Keratinocyte (primary cell): ENCODE results near the gene PPIA. TPM values are rescaled to one million over a fixed set of nuclear protein-coding genes. Genes with fewer than 3 reads are reported as not detected.
"Not testable (repeated sequence)": the region's sequence is repeated elsewhere in the genome, so short reads cannot be mapped to it uniquely, and the experiment has no call there.

Experiments used
- DNase-seq: peaks from one replicate; pipeline ENCODE4 v3.0.0-alpha.2; 2011; ENCODE audit warnings: low read depth, missing footprints, low spot score
- FAIRE-seq: peaks from 2 replicates; lab custom pipeline; 2011; peaks lifted over from hg19 to GRCh38; lab: Jason Lieb, UNC
- H2AFZ ChIP-seq: 2 replicates; pipeline ENCODE4 v1.6.0; 2012; ENCODE audit warnings: low read length, control low read depth, inconsistent platforms; ENCODE audit not compliant: control insufficient read depth
- H3K27ac ChIP-seq: 2 replicates; pipeline ENCODE4 v1.5.1; 2011; ENCODE audit warnings: low read length; ENCODE audit not compliant: control insufficient read depth, insufficient read depth
- H3K27me3 ChIP-seq: 3 replicates; pipeline ENCODE4 v1.6.0; 2011; ENCODE audit warnings: low read length; ENCODE audit not compliant: control insufficient read depth, insufficient read depth; ENCODE audit errors: extremely low read depth
- H3K36me3 ChIP-seq, 2 experiments: 2 replicates in 1 of 2; 3 replicates in 1 of 2; pipeline ENCODE4 v1.5.1; 2011; ENCODE audit warnings: low read length in 2 of 2, mild to moderate bottlenecking in 1 of 2; ENCODE audit not compliant: control insufficient read depth in 2 of 2, insufficient read depth in 2 of 2; ENCODE audit errors: extremely low read depth in 1 of 2
- H3K4me1 ChIP-seq: 3 replicates; pipeline ENCODE4 v1.5.1; 2011; ENCODE audit warnings: low read length; ENCODE audit not compliant: control insufficient read depth, insufficient read depth; ENCODE audit errors: extremely low read depth
- H3K4me2 ChIP-seq: 3 replicates; pipeline ENCODE4 v1.6.0; 2011; ENCODE audit warnings: low read depth, low read length; ENCODE audit not compliant: control insufficient read depth, insufficient read depth; ENCODE audit errors: extremely low read depth
- H3K4me3 ChIP-seq, 3 experiments: fragments of 200-600 bp in 1 of 3; sonication (generic) in 1 of 3; 2 replicates in 2 of 3; 3 replicates in 1 of 3; pipeline ENCODE4 v1.5.1; 2011 to 2016; ENCODE audit warnings: low read length in 3 of 3, mild to moderate bottlenecking in 3 of 3, control low read depth in 2 of 3, inconsistent platforms in 1 of 3, low read depth in 1 of 3, mixed read lengths in 1 of 3, mixed run types in 1 of 3, moderate library complexity in 1 of 3; ENCODE audit not compliant: control insufficient read depth in 2 of 3, insufficient read depth in 2 of 3; ENCODE audit errors: extremely low read depth in 1 of 3
- H3K79me2 ChIP-seq: 2 replicates; pipeline ENCODE4 v1.6.0; 2012; ENCODE audit warnings: low read length; ENCODE audit not compliant: control insufficient read depth, insufficient read depth
- H3K9ac ChIP-seq: 3 replicates; pipeline ENCODE4 v1.6.0; 2011; ENCODE audit warnings: low read length; ENCODE audit not compliant: control insufficient read depth, insufficient read depth; ENCODE audit errors: extremely low read depth
- H3K9me1 ChIP-seq: 3 replicates; pipeline ENCODE4 v1.6.0; 2011; ENCODE audit warnings: low read length; ENCODE audit not compliant: control insufficient read depth, insufficient read depth; ENCODE audit errors: extremely low read depth
- H3K9me3 ChIP-seq: 2 replicates; pipeline ENCODE4 v1.5.1; 2012; ENCODE audit warnings: low read depth, low read length; ENCODE audit not compliant: control insufficient read depth
- H4K20me1 ChIP-seq: 3 replicates; pipeline ENCODE4 v1.6.0; 2011; ENCODE audit warnings: low read length; ENCODE audit not compliant: control insufficient read depth, insufficient read depth; ENCODE audit errors: extremely low read depth
- CTCF ChIP-seq, 3 experiments: IDR thresholded peaks in 1 of 3; conservative IDR thresholded peaks in 1 of 3; optimal IDR thresholded peaks in 1 of 3; 2 replicates in 2 of 3; 3 replicates in 1 of 3; pipeline versions ENCODE3 to v1.5.1; 2011; ENCODE audit warnings: low read length in 3 of 3, mild to moderate bottlenecking in 3 of 3, moderate library complexity in 2 of 3, control low read depth in 1 of 3, inconsistent platforms in 1 of 3; ENCODE audit not compliant: insufficient read depth in 2 of 3; ENCODE audit errors: extremely low read depth in 1 of 3
- EZH2 ChIP-seq: IDR thresholded peaks from one replicate; pipeline ENCODE4 v1.6.1; 2012; ENCODE audit warnings: inconsistent platforms, mild to moderate bottlenecking, low read length, moderate library complexity
- dilution Hi-C: fragments of 300-500 bp; cut with MboI; formaldehyde crosslinking; loops from one replicate; pipeline ENCODE4 v1.7.0; 2020; ENCODE audit warnings: low sequenced_read_pairs; ENCODE audit not compliant: extremely low pct_ligation_motif_present
- polyA plus RNA-seq, 5 experiments: library from polyadenylated mRNA; depleted of rRNA in 3 of 5; stranded (reverse) in 3 of 5; stranded (forward) in 1 of 5; unstranded in 1 of 5; fragments of >200 nt; gene quantifications; 1 replicate in 1 of 5; 2 replicates in 3 of 5; 3 replicates in 1 of 5; pipeline versions ENCODE4 v1.2.1 to v1.2.3, GENCODE V29; 2011 to 2012; ENCODE audit warnings: missing spikeins in 2 of 5, low read depth in 1 of 5, low replicate concordance in 1 of 5

Gene PPIA
- polyA plus RNA-seq, 1 donor (not counting 4 experiments of a cell fraction or from before 2014, with no cell fraction given): 6,965 TPM

- Histone ChIP-seq H4K20me1 (no peaks in the 10 kb centered on the region), H3K27me3 (no peaks in the 10 kb centered on the region), H3K4me3 (no peak overlapping the region), H3K4me2 (no peak overlapping the region), H3K4me1 (no peaks in the 10 kb centered on the region), H3K9ac (no peak overlapping the region), H3K27ac (no peak overlapping the region), H3K36me3 (peaks cover 2 to 7% of the 10 kb centered on the region in 2 experiments), H3K9me3 (no peaks in the 10 kb centered on the region), H3K79me2 (no peaks in the 10 kb centered on the region), H2AFZ (no peak overlapping the region), H3K9me1 (no peaks in the 10 kb centered on the region)
- dilution Hi-C loops: no loop called here
- DNase-seq (no peak), FAIRE-seq (no peak)
- TF ChIP-seq CTCF (optimal IDR thresholded peaks at IDR 0.05 in 1 of 3, IDR thresholded peaks at IDR 0.05 in 1 of 3, conservative IDR thresholded peaks at IDR 0.05 in 1 of 3; ENCODE audit: extremely low read depth in 1 of 3, insufficient read depth in 2 of 3, low read length in 3 of 3) (no peak), EZH2 (no peak)
These were observed 31.1 kb downstream of the PPIA start for GRCh38 chr7:44827567-44827966.

- peaks cover 2 to 10% of the 10 kb centered on the region in 2 experiments for H3K36me3 ChIP-seq
These were observed 42.3 kb downstream of the PPIA start for GRCh38 chr7:44838751-44839150.

GRCh38 chr7:44842675-44843074 is 46.2 kb downstream of the PPIA start:
- FAIRE-seq, H3K9ac ChIP-seq, H3K9me3 ChIP-seq, H3K4me3 ChIP-seq, H3K27me3 ChIP-seq, H4K20me1 ChIP-seq, dilution Hi-C loops, H3K4me1 ChIP-seq, H3K9me1 ChIP-seq, H3K36me3 ChIP-seq, H3K27ac ChIP-seq, H3K4me2 ChIP-seq, H2AFZ ChIP-seq, DNase-seq: not testable (repeated sequence)
- peaks cover 80% of the 10 kb centered on the region for H3K79me2 ChIP-seq

More at GRCh38 chr7:44838751-44839150, 42.3 kb downstream of the PPIA start:
- no peaks in the 10 kb centered on the region for H4K20me1 ChIP-seq
- no peak for DNase-seq
- H3K9me1 ChIP-seq: no peaks in the 10 kb centered on the region
- H3K4me2 ChIP-seq: no peak overlapping the region
- H3K27ac ChIP-seq: no peak overlapping the region
- TF ChIP-seq EZH2: no peak
- TF ChIP-seq CTCF (optimal IDR thresholded peaks at IDR 0.05 in 1 of 3, IDR thresholded peaks at IDR 0.05 in 1 of 3, conservative IDR thresholded peaks at IDR 0.05 in 1 of 3; ENCODE audit: extremely low read depth in 1 of 3, insufficient read depth in 2 of 3, low read length in 3 of 3): no peak
- H3K9ac ChIP-seq: no peak overlapping the region
- dilution Hi-C loops: no loop called here
- H3K9me3 ChIP-seq: no peaks in the 10 kb centered on the region
- no peak overlapping the region for H2AFZ ChIP-seq
- no peaks in the 10 kb centered on the region for H3K27me3 ChIP-seq
- H3K79me2 ChIP-seq: peaks cover 48% of the 10 kb centered on the region
- no peak overlapping the region for H3K4me3 ChIP-seq
- no peak for FAIRE-seq
- H3K4me1 ChIP-seq: no peaks in the 10 kb centered on the region

- H3K27me3 ChIP-seq, H3K9me3 ChIP-seq, H2AFZ ChIP-seq, FAIRE-seq, H3K36me3 ChIP-seq, DNase-seq, H3K9me1 ChIP-seq, H3K4me2 ChIP-seq, H3K27ac ChIP-seq, dilution Hi-C loops, H4K20me1 ChIP-seq, H3K4me1 ChIP-seq, H3K9ac ChIP-seq, H3K4me3 ChIP-seq: not testable (repeated sequence)
- peaks cover 78% of the 10 kb centered on the region for H3K79me2 ChIP-seq
These were observed 47.0 kb downstream of the PPIA start for GRCh38 chr7:44843440-44843839.
